ENCODE data around the gene MAPKAPK2.

DNA sequence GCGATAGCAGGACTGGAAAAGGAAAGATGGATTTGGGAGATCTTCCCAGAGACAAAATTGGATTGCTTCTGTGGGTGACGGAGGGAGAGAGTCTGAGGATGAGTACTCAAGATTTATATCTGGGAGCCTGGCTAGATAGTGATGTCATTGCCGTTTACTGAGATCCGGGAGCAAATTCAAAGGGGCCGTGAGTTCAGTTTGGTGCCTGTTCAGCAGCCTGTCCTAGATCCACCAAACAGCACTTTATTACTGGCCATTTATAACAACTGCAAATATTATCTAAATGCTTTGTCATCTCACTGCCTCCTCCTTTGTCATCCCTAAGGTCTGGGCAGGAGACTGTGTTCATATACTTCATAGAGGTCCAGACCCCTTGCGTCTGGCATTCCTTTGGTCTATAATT lies 29.2 kb downstream of the MAPKAPK2 start:
- TF ChIP-seq CTCF (IDR thresholded peaks at IDR 0.05) (no peak), POLR2AphosphoS5 (IDR thresholded peaks at IDR 0.05; ENCODE audit: insufficient read depth in 1 of 2, low read depth in 1 of 2) (no peak)
